HCT116 (cell line): ENCODE data around the gene HEATR5A. TPM values are rescaled to one million over a fixed set of nuclear protein-coding genes. Genes with fewer than 3 reads are reported as not detected.

Experiments used
- ATAC-seq: fragments of 200-7000 bp; cut with Tn5 transposase; 2 replicates; pipeline ENCODE4 v1.9.1; 2020; ENCODE audit warnings: mild to moderate bottlenecking, moderate library complexity
- BruUV-seq: library from RNA; stranded (reverse); fragments of 400-500 nt; replicated peaks from 2 replicates; lab custom pipeline; 2021; lab: Mats Ljungman, UMichigan
- CTCF ChIA-PET: fragments of 300-600 bp; sonication (Branson Sonifier 250); formaldehyde crosslinking; loops from one replicate; lab custom pipeline; 2021; ENCODE audit warnings: antibody characterized with exemption; lab: Charles Lee
- POLR2A ChIA-PET: fragments of 300-600, 350-600 bp; sonication (Branson Sonifier 250); formaldehyde crosslinking; loops from one replicate; lab custom pipeline; 2021; ENCODE audit warnings: antibody characterized with exemption; lab: Charles Lee
- RAD21 ChIA-PET, 2 experiments: fragments of 300-600 bp; sonication (Branson Sonifier 250); formaldehyde crosslinking; loops; one replicate each; lab custom pipeline; 2023; ENCODE audit warnings: low total read pairs in 2 of 2; ENCODE audit not compliant: uncharacterized antibody in 2 of 2, unreplicated experiment in 2 of 2, low non-redundant PET in 1 of 2; lab: Charles Lee
- DNase-seq: peaks from one replicate; pipeline ENCODE4 v3.0.0-alpha.2; 2010; ENCODE audit warnings: low read depth, low spot score
- H2AFZ ChIP-seq: fragments of 200-600 bp; shearing (Covaris generic), sonication (generic); 2 replicates; pipeline ENCODE4 v1.6.1; 2017; ENCODE audit warnings: low read depth, mixed run types, mixed read lengths, antibody characterized with exemption, low read length; ENCODE audit not compliant: poor library complexity, severe bottlenecking
- H3K27ac ChIP-seq: 2 replicates; pipeline ENCODE4 v1.5.1; 2012; ENCODE audit warnings: low read depth, low read length
- H3K27me3 ChIP-seq: fragments of 200-600 bp; sonication (generic); 2 replicates; pipeline ENCODE4 v1.6.1; 2016; ENCODE audit warnings: mixed run types, low read length, mixed read lengths; ENCODE audit not compliant: insufficient read depth
- H3K36me3 ChIP-seq, 2 experiments: fragments of 200-500 bp in 1 of 2; fragments of 200-600 bp in 1 of 2; sonication (Bioruptor generic) in 1 of 2; sonication (generic) in 1 of 2; 2 replicates each; pipeline versions ENCODE4 v1.5.1 to v1.6.1; 2014 to 2016; ENCODE audit warnings: low read length in 2 of 2, inconsistent platforms in 1 of 2, mixed read lengths in 1 of 2, mixed run types in 1 of 2; ENCODE audit not compliant: insufficient read depth in 2 of 2, control insufficient read depth in 1 of 2
- H3K4me1 ChIP-seq, 2 experiments: fragments of 200-600 bp in 1 of 2; sonication (generic) in 1 of 2; 2 replicates each; pipeline versions ENCODE4 v1.5.1 to v1.6.1; 2012 to 2017; ENCODE audit warnings: low read length in 2 of 2, inconsistent platforms in 1 of 2, mild to moderate bottlenecking in 1 of 2, mixed read lengths in 1 of 2, mixed run types in 1 of 2, moderate library complexity in 1 of 2; ENCODE audit not compliant: insufficient read depth in 2 of 2, control insufficient read depth in 1 of 2
- H3K4me2 ChIP-seq: fragments of 200-600 bp; sonication (generic); 2 replicates; pipeline ENCODE4 v1.6.1; 2017; ENCODE audit warnings: mixed run types, low read length, mixed read lengths
- H3K4me3 ChIP-seq, 2 experiments: fragments of 200-600 bp in 1 of 2; sonication (generic) in 1 of 2; replicated peaks in 1 of 2; 2 replicates each; pipeline ENCODE4 v1.5.1; 2011 to 2016; ENCODE audit warnings: low read length in 2 of 2, control low read depth in 1 of 2, low read depth in 1 of 2, mild to moderate bottlenecking in 1 of 2, mixed read lengths in 1 of 2, mixed run types in 1 of 2
- H3K79me2 ChIP-seq: fragments of 200-600 bp; sonication (generic); 2 replicates; pipeline ENCODE4 v1.6.1; 2017; ENCODE audit warnings: mild to moderate bottlenecking, mixed run types, low read length, moderate library complexity, mixed read lengths; ENCODE audit not compliant: insufficient read depth
- H3K9ac ChIP-seq: fragments of 200-600 bp; sonication (generic); 2 replicates; pipeline ENCODE4 v1.6.1; 2016; ENCODE audit warnings: low read length, mixed read lengths
- H3K9me2 ChIP-seq: fragments of 200-600 bp; sonication (generic), shearing (Covaris generic); 2 replicates; pipeline ENCODE4 v1.6.1; 2017; ENCODE audit warnings: mixed run types, mild to moderate bottlenecking, moderate library complexity; ENCODE audit not compliant: insufficient read depth
- H3K9me3 ChIP-seq, 2 experiments: fragments of 200-500 bp in 1 of 2; fragments of 200-600 bp in 1 of 2; sonication (Bioruptor generic) in 1 of 2; sonication (generic) in 1 of 2; 2 replicates each; pipeline ENCODE4 v1.6.1; 2014 to 2017; ENCODE audit warnings: low read length in 2 of 2, mixed read lengths in 2 of 2, inconsistent platforms in 1 of 2, low read depth in 1 of 2, mild to moderate bottlenecking in 1 of 2, mixed run types in 1 of 2, moderate library complexity in 1 of 2; ENCODE audit not compliant: control insufficient read depth in 1 of 2, insufficient read depth in 1 of 2
- H4K20me1 ChIP-seq: fragments of 200-600 bp; sonication (generic), shearing (Covaris generic); 2 replicates; pipeline ENCODE4 v1.6.1; 2017; ENCODE audit warnings: mixed run types, mild to moderate bottlenecking, moderate library complexity; ENCODE audit not compliant: insufficient read depth
- EGR1 ChIP-seq: IDR thresholded peaks from 2 replicates; pipeline ENCODE4 v1.6.1; 2012; ENCODE audit warnings: low read depth
- ELF1 ChIP-seq: IDR thresholded peaks from 2 replicates; pipeline ENCODE4 v1.6.1; 2012; ENCODE audit warnings: low read depth, borderline replicate concordance
- EZH2 ChIP-seq: fragments of 200-600 bp; sonication (generic); IDR thresholded peaks from 2 replicates; pipeline ENCODE4 v1.6.1; 2017; ENCODE audit warnings: antibody characterized with exemption, mixed run types
- FOSL1 ChIP-seq: IDR thresholded peaks from 2 replicates; pipeline ENCODE4 v1.6.1; 2012; ENCODE audit warnings: low read depth
- POLR2A ChIP-seq: IDR thresholded peaks from 2 replicates; pipeline ENCODE4 v1.7.0; 2011; ENCODE audit warnings: borderline replicate concordance; ENCODE audit not compliant: insufficient read depth, insufficient read length; ENCODE audit errors: extremely low read depth
- POLR2AphosphoS5 ChIP-seq: IDR thresholded peaks from 2 replicates; pipeline ENCODE4 v1.6.1; 2011; ENCODE audit warnings: mild to moderate bottlenecking, low read depth, low read length, moderate library complexity
- SP1 ChIP-seq: IDR thresholded peaks from 2 replicates; pipeline ENCODE4 v1.6.1; 2012; ENCODE audit warnings: low read depth
- SRF ChIP-seq: IDR thresholded peaks from 2 replicates; pipeline ENCODE4 v1.6.1; 2012; ENCODE audit warnings: low read depth
- TCF7L2 ChIP-seq: IDR thresholded peaks from 2 replicates; pipeline ENCODE4 v1.7.0; 2011; ENCODE audit warnings: borderline replicate concordance, inconsistent platforms; ENCODE audit not compliant: insufficient read depth, insufficient read length; ENCODE audit errors: extremely low read depth
- YY1 ChIP-seq: IDR thresholded peaks from 2 replicates; pipeline ENCODE4 v1.6.1; 2011; ENCODE audit warnings: low read length, low read depth, moderate library complexity, mild to moderate bottlenecking; ENCODE audit not compliant: insufficient replicate concordance; ENCODE audit errors: extremely low read depth
- ZFX ChIP-seq: fragments of 450-650 bp; IDR thresholded peaks from 2 replicates; pipeline ENCODE4 v1.6.1; 2017
- ZNF274 ChIP-seq: fragments of 200-500 bp; sonication (Bioruptor generic); IDR thresholded peaks from 2 replicates; pipeline ENCODE4 v1.6.1; 2014; ENCODE audit warnings: mild to moderate bottlenecking, low read depth, low read length, inconsistent platforms
- intact Hi-C: fragments of 100-400 bp; cut with micrococcal nuclease; formaldehyde crosslinking; loops from 2 replicates; pipeline ENCODE4 v1.10.0; 2022
- total RNA-seq: library from RNA; stranded (reverse); gene quantifications from one replicate; pipeline ENCODE4 v1.2.1, GENCODE V29; 2021; ENCODE audit not compliant: unreplicated experiment
- TF ChIP-seq, protein P1 (sequence below): IDR thresholded peaks from 2 replicates; pipeline ENCODE4 v1.6.1; 2012
- TF ChIP-seq, protein P2 (sequence below): IDR thresholded peaks from 2 replicates; pipeline ENCODE4 v1.6.1; 2011; ENCODE audit warnings: mild to moderate bottlenecking, low read length, moderate library complexity; ENCODE audit not compliant: insufficient replicate concordance; ENCODE audit errors: extremely low read depth
- TF ChIP-seq, protein P3 (sequence below): IDR thresholded peaks from 2 replicates; pipeline ENCODE4 v1.6.1; 2012; ENCODE audit warnings: low read depth

HEATR5A gene
- total RNA-seq, 1 experiment from 2014 or later: 20.9 TPM

DNA sequence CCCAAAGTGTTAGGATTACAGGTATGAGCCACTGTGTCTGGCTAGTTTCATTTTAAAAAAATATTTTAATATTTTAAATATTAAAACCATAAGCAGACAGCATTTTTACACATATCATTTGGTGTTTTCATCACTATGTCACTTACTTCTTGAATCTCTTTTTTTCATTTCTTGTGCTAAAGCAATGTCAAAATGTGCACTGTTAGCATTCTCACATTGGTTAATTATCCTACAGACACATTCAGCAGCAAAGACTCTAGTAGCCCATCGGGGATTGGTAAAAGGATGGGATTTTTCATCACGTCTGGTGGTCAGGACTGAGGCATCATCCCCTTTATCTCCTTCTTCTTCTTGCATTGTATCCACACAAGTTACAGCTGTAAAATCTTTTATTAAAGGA, 96.9 kb downstream of the HEATR5A start:
- Histone ChIP-seq H3K9ac (no peak overlapping the region), H3K9me2 (no peaks in the 10 kb centered on the region), H3K27ac (no peak overlapping the region), H3K36me3 (no peaks in the 10 kb centered on the region), H3K79me2 (no peaks in the 10 kb centered on the region), H4K20me1 (no peaks in the 10 kb centered on the region), H3K4me1 (no peaks in the 10 kb centered on the region), H3K27me3 (no peaks in the 10 kb centered on the region), H2AFZ (no peak overlapping the region), H3K4me2 (no peak overlapping the region), H3K4me3 (no peak overlapping the region), H3K9me3 (no peaks in the 10 kb centered on the region)
- BruUV-seq: no TSS peak
- ATAC-seq (no peak), DNase-seq (no peak)
- TF ChIP-seq, protein P1, sequence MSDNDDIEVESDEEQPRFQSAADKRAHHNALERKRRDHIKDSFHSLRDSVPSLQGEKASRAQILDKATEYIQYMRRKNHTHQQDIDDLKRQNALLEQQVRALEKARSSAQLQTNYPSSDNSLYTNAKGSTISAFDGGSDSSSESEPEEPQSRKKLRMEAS: no peak
- TF ChIP-seq YY1: no peak
- TF ChIP-seq ZNF274: no peak
- no peak for TF ChIP-seq POLR2AphosphoS5
- TF ChIP-seq TCF7L2: no peak
- TF ChIP-seq FOSL1: no peak
- ChIA-PET CTCF (no interaction called here), RAD21 (no interaction called here), POLR2A (no interaction called here)
- intact Hi-C loops: no loop called here

DNA sequence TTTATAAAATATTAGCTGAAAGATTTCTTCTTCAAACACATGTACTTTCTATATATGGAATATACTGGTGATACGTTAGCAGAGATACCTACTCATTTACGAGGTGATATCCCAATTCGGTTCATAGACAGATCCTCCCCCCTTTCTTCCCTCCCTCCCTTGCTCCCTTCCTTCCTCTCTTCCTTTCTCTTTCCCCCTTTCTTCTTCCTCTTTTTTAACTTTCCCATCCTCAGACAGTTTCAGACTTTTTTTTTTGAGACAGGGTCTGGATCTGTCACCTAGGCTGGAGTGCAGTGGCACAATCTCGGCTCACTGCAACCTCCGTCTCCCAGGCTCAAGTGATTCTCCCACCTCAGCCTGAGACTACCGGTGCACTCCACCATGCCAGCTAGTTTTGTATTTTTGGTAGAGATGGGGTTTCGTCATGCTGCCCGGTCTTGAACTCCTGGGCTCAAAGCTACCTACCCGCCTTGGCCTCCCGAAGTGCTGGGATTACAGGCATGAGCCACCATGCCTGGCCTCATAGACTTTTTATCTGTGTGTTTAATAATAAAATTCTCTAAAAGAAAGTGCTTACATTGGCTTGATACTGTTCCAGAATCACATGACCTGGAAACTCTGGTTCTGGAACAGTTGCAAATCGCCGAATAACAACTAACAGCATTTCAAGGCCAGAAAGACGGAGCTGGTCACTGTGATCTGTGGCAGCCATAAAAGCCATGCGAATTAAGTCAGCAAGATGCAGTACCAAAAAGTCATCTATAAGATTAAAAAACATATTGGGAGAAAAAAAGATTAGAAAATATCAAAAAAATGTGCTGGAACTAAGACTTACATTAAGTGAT, 99.2 kb downstream of the HEATR5A start:
- BruUV-seq: no TSS peak
- ChIA-PET POLR2A (no interaction called here), CTCF (no interaction called here), RAD21 (no interaction called here)
- H3K27ac ChIP-seq: no peak overlapping the region
- H3K9me2 ChIP-seq: no peaks in the 10 kb centered on the region
- H3K9ac ChIP-seq: no peak overlapping the region
- intact Hi-C loops: no loop called here
- no peaks in the 10 kb centered on the region for H3K27me3 ChIP-seq
- DNase-seq: no peak
- no peaks in the 10 kb centered on the region for H3K36me3 ChIP-seq
- no peaks in the 10 kb centered on the region for H4K20me1 ChIP-seq
- H2AFZ ChIP-seq: no peak overlapping the region
- no peaks in the 10 kb centered on the region for H3K79me2 ChIP-seq
- H3K4me2 ChIP-seq: no peak overlapping the region
- H3K9me3 ChIP-seq: no peaks in the 10 kb centered on the region
- H3K4me1 ChIP-seq: no peaks in the 10 kb centered on the region
- no peak overlapping the region for H3K4me3 ChIP-seq
- no peak for ATAC-seq
- TF ChIP-seq, protein P2, sequence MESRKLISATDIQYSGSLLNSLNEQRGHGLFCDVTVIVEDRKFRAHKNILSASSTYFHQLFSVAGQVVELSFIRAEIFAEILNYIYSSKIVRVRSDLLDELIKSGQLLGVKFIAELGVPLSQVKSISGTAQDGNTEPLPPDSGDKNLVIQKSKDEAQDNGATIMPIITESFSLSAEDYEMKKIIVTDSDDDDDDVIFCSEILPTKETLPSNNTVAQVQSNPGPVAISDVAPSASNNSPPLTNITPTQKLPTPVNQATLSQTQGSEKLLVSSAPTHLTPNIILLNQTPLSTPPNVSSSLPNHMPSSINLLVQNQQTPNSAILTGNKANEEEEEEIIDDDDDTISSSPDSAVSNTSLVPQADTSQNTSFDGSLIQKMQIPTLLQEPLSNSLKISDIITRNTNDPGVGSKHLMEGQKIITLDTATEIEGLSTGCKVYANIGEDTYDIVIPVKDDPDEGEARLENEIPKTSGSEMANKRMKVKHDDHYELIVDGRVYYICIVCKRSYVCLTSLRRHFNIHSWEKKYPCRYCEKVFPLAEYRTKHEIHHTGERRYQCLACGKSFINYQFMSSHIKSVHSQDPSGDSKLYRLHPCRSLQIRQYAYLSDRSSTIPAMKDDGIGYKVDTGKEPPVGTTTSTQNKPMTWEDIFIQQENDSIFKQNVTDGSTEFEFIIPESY: no peak
- TF ChIP-seq SP1: no peak
- no peak for TF ChIP-seq ZFX
- TF ChIP-seq EGR1: no peak
- TF ChIP-seq POLR2A: no peak
- no peak for TF ChIP-seq ZNF274
- TF ChIP-seq ELF1: no peak
- TF ChIP-seq, protein P3, sequence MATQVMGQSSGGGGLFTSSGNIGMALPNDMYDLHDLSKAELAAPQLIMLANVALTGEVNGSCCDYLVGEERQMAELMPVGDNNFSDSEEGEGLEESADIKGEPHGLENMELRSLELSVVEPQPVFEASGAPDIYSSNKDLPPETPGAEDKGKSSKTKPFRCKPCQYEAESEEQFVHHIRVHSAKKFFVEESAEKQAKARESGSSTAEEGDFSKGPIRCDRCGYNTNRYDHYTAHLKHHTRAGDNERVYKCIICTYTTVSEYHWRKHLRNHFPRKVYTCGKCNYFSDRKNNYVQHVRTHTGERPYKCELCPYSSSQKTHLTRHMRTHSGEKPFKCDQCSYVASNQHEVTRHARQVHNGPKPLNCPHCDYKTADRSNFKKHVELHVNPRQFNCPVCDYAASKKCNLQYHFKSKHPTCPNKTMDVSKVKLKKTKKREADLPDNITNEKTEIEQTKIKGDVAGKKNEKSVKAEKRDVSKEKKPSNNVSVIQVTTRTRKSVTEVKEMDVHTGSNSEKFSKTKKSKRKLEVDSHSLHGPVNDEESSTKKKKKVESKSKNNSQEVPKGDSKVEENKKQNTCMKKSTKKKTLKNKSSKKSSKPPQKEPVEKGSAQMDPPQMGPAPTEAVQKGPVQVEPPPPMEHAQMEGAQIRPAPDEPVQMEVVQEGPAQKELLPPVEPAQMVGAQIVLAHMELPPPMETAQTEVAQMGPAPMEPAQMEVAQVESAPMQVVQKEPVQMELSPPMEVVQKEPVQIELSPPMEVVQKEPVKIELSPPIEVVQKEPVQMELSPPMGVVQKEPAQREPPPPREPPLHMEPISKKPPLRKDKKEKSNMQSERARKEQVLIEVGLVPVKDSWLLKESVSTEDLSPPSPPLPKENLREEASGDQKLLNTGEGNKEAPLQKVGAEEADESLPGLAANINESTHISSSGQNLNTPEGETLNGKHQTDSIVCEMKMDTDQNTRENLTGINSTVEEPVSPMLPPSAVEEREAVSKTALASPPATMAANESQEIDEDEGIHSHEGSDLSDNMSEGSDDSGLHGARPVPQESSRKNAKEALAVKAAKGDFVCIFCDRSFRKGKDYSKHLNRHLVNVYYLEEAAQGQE: no peak
- no peak for TF ChIP-seq FOSL1
- TF ChIP-seq SRF: no peak
- no peak for TF ChIP-seq EZH2
- no peak for TF ChIP-seq POLR2AphosphoS5
